PC-9 (cell line): ENCODE measurements around the gene GRM8.
"Not testable (repeated sequence)": the region's sequence is repeated elsewhere in the genome, so short reads cannot be mapped to it uniquely, and the experiment has no call there.

Experiments
- EZH2 ChIP-seq: fragments of 200-600 bp; sonication (generic); IDR thresholded peaks from 2 replicates; pipeline ENCODE4 v1.8.0; 2017; ENCODE audit warnings: antibody characterized with exemption, low read depth
- TF ChIP-seq, protein P1 (sequence below): fragments of 200-600 bp; sonication (generic); conservative IDR thresholded peaks from 2 replicates; pipeline ENCODE4 v1.6.1; 2017; ENCODE audit warnings: mixed run types, antibody characterized with exemption, mild to moderate bottlenecking, moderate library complexity

DNA sequence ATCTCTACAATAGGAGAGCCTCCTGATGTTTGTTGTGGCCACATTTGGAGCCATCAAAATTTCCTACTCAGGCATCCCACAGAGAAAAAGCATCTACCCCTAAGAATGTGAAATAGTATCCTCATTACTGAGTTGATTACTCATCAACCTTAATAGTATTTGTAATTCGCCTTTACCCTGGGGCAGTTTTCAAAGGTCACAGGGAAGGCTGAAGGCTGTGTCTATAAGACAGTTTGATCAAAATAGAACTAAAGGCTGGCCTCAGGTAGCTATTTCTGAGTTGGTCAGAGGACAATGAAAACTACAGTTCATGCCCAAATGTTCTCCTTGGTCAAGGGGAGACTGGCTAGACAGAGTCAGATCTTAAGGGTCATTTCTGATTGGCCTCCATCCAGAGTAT lies 370.0 kb downstream of the GRM8 start:
- TF ChIP-seq, protein P1, sequence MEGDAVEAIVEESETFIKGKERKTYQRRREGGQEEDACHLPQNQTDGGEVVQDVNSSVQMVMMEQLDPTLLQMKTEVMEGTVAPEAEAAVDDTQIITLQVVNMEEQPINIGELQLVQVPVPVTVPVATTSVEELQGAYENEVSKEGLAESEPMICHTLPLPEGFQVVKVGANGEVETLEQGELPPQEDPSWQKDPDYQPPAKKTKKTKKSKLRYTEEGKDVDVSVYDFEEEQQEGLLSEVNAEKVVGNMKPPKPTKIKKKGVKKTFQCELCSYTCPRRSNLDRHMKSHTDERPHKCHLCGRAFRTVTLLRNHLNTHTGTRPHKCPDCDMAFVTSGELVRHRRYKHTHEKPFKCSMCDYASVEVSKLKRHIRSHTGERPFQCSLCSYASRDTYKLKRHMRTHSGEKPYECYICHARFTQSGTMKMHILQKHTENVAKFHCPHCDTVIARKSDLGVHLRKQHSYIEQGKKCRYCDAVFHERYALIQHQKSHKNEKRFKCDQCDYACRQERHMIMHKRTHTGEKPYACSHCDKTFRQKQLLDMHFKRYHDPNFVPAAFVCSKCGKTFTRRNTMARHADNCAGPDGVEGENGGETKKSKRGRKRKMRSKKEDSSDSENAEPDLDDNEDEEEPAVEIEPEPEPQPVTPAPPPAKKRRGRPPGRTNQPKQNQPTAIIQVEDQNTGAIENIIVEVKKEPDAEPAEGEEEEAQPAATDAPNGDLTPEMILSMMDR: not testable (repeated sequence)
- TF ChIP-seq EZH2: not testable (repeated sequence)
